Heart right ventricle (tissue), 16 donors: ENCODE results near the gene DENND1A. TPM values are rescaled to one million over a fixed set of nuclear protein-coding genes. Genes with fewer than 3 reads are reported as not detected.

Source experiments
- ATAC-seq, 8 donors: fragments of 200-7000 bp; cut with Tn5 transposase; one replicate each; pipeline ENCODE4 v1.9.1; 2020; ENCODE audit warnings: mild to moderate bottlenecking in 8 of 8, moderate library complexity in 8 of 8, moderate number of reproducible peaks in 1 of 8
- DNase-seq, 2 donors: peaks; one replicate each; pipeline ENCODE4 v3.0.0-alpha.2; 2020
- H3K27ac ChIP-seq, 10 donors: fragments of 200-600 bp; sonication (generic) in 2 of 10; one replicate each; pipeline versions ENCODE4 v1.5.0 to v1.8.0; 2020 to 2022; ENCODE audit warnings: mild to moderate bottlenecking in 3 of 10
- H3K27me3 ChIP-seq, 7 donors: fragments of 200-600 bp; one replicate each; pipeline ENCODE4 v1.8.0; 2021 to 2022; ENCODE audit warnings: mild to moderate bottlenecking in 2 of 7
- H3K36me3 ChIP-seq, 9 donors: fragments of 200-600 bp; sonication (generic) in 1 of 9; one replicate each; pipeline versions ENCODE4 v1.5.0 to v1.8.0; 2020 to 2022; ENCODE audit warnings: mild to moderate bottlenecking in 2 of 9
- H3K4me1 ChIP-seq, 9 donors: fragments of 200-600 bp; sonication (generic) in 1 of 9; one replicate each; pipeline versions ENCODE4 v1.5.0 to v1.8.0; 2020 to 2022; ENCODE audit warnings: mild to moderate bottlenecking in 4 of 9
- H3K4me3 ChIP-seq, 10 donors: fragments of 200-600 bp; sonication (generic) in 2 of 10; one replicate each; pipeline versions ENCODE4 v1.5.0 to v1.8.0; 2020 to 2022; ENCODE audit warnings: mild to moderate bottlenecking in 7 of 10, moderate library complexity in 2 of 10
- H3K9me3 ChIP-seq, 11 donors: fragments of 200-600 bp in 10 of 11; sonication (generic) in 2 of 11; one replicate each; pipeline versions ENCODE4 v1.5.0 to v1.8.0; 2013 to 2022; ENCODE audit warnings: mild to moderate bottlenecking in 2 of 11, control low read depth in 1 of 11, moderate library complexity in 1 of 11
- CTCF ChIP-seq, 9 donors: fragments of 200-600 bp; sonication (generic) in 2 of 9; IDR thresholded peaks; one replicate each; pipeline versions ENCODE4 v1.5.0 to v1.8.0; 2021 to 2022; ENCODE audit warnings: antibody characterized with exemption in 9 of 9, mild to moderate bottlenecking in 5 of 9, moderate library complexity in 1 of 9
- WGBS, 2 donors: extraction: QIAGEN DNeasy Blood & Tissue Kit; methylation state at CpG; one replicate each; pipeline ENCODE4 v1.1.7; 2013; ENCODE audit warnings: inconsistent platforms in 1 of 2; 5-methylcytosine and 5-hydroxymethylcytosine counted together
- intact Hi-C, 10 donors: fragments of 100-400 bp; cut with DNase I; formaldehyde crosslinking; loops; one replicate each; pipeline versions ENCODE4 v1.11.1 to v1.14.2; 2022
- polyA plus RNA-seq, 2 donors: library from polyadenylated mRNA; stranded (reverse); fragments of 200-250 nt; gene quantifications; one replicate each; pipeline ENCODE4 v1.2.3, GENCODE V29; 2013
- total RNA-seq, 10 donors: library from RNA; stranded (reverse); fragmentation: NEBNext Ultra II Directional in 3 of 10; extraction: Animal tissue kit (Norgen Biotek cat#: 25700) in 3 of 10; gene quantifications; one replicate each; pipeline versions ENCODE4 v1.2.1 to v1.2.4, GENCODE V29; 2021 to 2023
- donor health status: Arrhythmogenic right ventricular cardiomyopathy.
- donor health status: ischemic (EF 13 %, LVEDD 7.1; RV severe dilation, severe dysfunction).
- donor health status: healthy with polysubstance abuse.
- donor health status: DM: no; HTN: yes; CAD: no.
- donor health status: DM: no; HTN: no; CAD: no.
- donor health status: ischemic (EF 25% LVEDD 6.9; RV normal size, moderate dysfunction).
- donor health status: ischemic (EF 25% LVEDD 5.7; RV mildly dilated, moderate dysfunction).
- donor health status: healthy.
- donor health status: DM: yes; HTN: yes; CAD: no.
- donor health status: Ischemic cardiomyopathy.
- donor health status: ischemic (EF 35%, LVEDD 5.7; RV mildly dilated, moderate dysfunction).
- donor health status: nonischemic (EF 11% LVEDD 7.7; RV severe dilation, severe dysfunction).
- donor health status: DM: yes; HTN: yes; CAD: no.
- donor health status: PGD.
- donor health status: ischemic (EF 29% LVEDD 5.4; RV normal size, mild dysfunction).
- donor health status: nonischemic (EF 23%, LVEDD 6.1; RV moderate dilation, normal function).

DENND1A gene
- total and polyA plus RNA-seq, 12 donors: 7.3 to 19.6 (median 12.2) TPM

- 88 to 93% methylated on average over 15 of the region's 15 CpGs for WGBS, 2 donors
- Histone ChIP-seq H3K9me3 (no peaks in the 10 kb centered on the region), H3K4me1 (peaks cover 0 to 14% (median 0%) of the 10 kb centered on the region in 9 donors), H3K27ac (no peak overlapping the region), H3K36me3 (no peaks in the 10 kb centered on the region), H3K4me3 (no peak overlapping the region), H3K27me3 (no peaks in the 10 kb centered on the region)
- ATAC-seq (no peak), DNase-seq (no peak)
- no peak for TF ChIP-seq CTCF (IDR thresholded peaks at IDR 0.05)
- intact Hi-C loops: no loop called here
These were observed 418.3 kb downstream of the DENND1A start for GRCh38 chr9:123511326-123512277.

- no peak for ATAC-seq
- 91 to 98% methylated on average over 2 of the region's 2 CpGs for WGBS, 2 donors
- H3K27me3 ChIP-seq: no peaks in the 10 kb centered on the region
- intact Hi-C loops: no loop called here
- DNase-seq: no peak
- peaks cover 0 to 14% (median 0%) of the 10 kb centered on the region in 9 donors for H3K4me1 ChIP-seq
- no peaks in the 10 kb centered on the region for H3K9me3 ChIP-seq
- no peaks in the 10 kb centered on the region for H3K36me3 ChIP-seq
- no peak for TF ChIP-seq CTCF (IDR thresholded peaks at IDR 0.05)
- H3K4me3 ChIP-seq: no peak overlapping the region
- H3K27ac ChIP-seq: no peak overlapping the region
These were observed 420.3 kb downstream of the DENND1A start for GRCh38 chr9:123509646-123510045.

GRCh38 chr9:123508048-123508447 lies 421.9 kb downstream of the DENND1A start:
- Histone ChIP-seq H3K36me3 (no peaks in the 10 kb centered on the region), H3K9me3 (no peaks in the 10 kb centered on the region), H3K4me3 (peak overlapping the region in 6 of 10 donors; percentile 2 to 34 (median 21)), H3K27ac (no peak overlapping the region), H3K27me3 (no peaks in the 10 kb centered on the region), H3K4me1 (peaks cover 0 to 19% (median 0%) of the 10 kb centered on the region in 9 donors)
- WGBS, 2 donors: 57 to 65% methylated on average over 6 of the region's 6 CpGs
- DNase-seq: no peak
- intact Hi-C loops: no loop called here
- peak in 1 of 8 donors; percentile 52 for ATAC-seq
- TF ChIP-seq CTCF (IDR thresholded peaks at IDR 0.05): no peak

- no peak for TF ChIP-seq CTCF (IDR thresholded peaks at IDR 0.05)
- Histone ChIP-seq H3K4me1 (peaks cover 0 to 19% (median 0%) of the 10 kb centered on the region in 9 donors), H3K36me3 (no peaks in the 10 kb centered on the region), H3K27me3 (no peaks in the 10 kb centered on the region), H3K4me3 (no peak overlapping the region), H3K27ac (no peak overlapping the region), H3K9me3 (no peaks in the 10 kb centered on the region)
- ATAC-seq (no peak), DNase-seq (no peak)
- intact Hi-C loops: no loop called here
- WGBS, 2 donors: 72 to 75% methylated on average over 7 of the region's 7 CpGs
These were observed 424.4 kb downstream of the DENND1A start for GRCh38 chr9:123505496-123505895.
